Measurements from ENCODE around the gene JUND. TPM values are rescaled to one million over a fixed set of nuclear protein-coding genes. Genes with fewer than 3 reads are reported as not detected.

JUND gene
- total RNA-seq, 4 donors from 2014 or later = 67.2 to 258 (median 221) TPM

- DNase-seq (no peak), ATAC-seq (no peak)
- H3K4me3 ChIP-seq = no peak overlapping the region
- TF ChIP-seq, protein P1, sequence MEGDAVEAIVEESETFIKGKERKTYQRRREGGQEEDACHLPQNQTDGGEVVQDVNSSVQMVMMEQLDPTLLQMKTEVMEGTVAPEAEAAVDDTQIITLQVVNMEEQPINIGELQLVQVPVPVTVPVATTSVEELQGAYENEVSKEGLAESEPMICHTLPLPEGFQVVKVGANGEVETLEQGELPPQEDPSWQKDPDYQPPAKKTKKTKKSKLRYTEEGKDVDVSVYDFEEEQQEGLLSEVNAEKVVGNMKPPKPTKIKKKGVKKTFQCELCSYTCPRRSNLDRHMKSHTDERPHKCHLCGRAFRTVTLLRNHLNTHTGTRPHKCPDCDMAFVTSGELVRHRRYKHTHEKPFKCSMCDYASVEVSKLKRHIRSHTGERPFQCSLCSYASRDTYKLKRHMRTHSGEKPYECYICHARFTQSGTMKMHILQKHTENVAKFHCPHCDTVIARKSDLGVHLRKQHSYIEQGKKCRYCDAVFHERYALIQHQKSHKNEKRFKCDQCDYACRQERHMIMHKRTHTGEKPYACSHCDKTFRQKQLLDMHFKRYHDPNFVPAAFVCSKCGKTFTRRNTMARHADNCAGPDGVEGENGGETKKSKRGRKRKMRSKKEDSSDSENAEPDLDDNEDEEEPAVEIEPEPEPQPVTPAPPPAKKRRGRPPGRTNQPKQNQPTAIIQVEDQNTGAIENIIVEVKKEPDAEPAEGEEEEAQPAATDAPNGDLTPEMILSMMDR (IDR thresholded peaks at IDR 0.05 in 4 of 5, conservative IDR thresholded peaks at IDR 0.05 in 1 of 5) = no peak
- TF ChIP-seq POLR2A (IDR thresholded peaks at IDR 0.05) = no peak
- intact Hi-C loops (cut with DNase I; ENCODE audit: low total_unique reads) = no loop called here
- in situ Hi-C loops (cut with MboI; ENCODE audit: low sequenced_read_pairs in 4 of 4) = loop anchor here in 2 of 4 donors (25.0 kb wide), 1 partner anchor 147 kb away; the partner anchor contains the start of gene SSBP4 (in 2 of the 2)
- H3K27ac ChIP-seq = no peak overlapping the region
- H3K4me1 ChIP-seq = no peaks in the 10 kb centered on the region
- H3K9me3 ChIP-seq = no peaks in the 10 kb centered on the region
- H3K27me3 ChIP-seq = no peaks in the 10 kb centered on the region
- H3K36me3 ChIP-seq = no peaks in the 10 kb centered on the region
Observed at GRCh38 chr19:18265582-18265981, 15.8 kb downstream of the JUND start.

- no peak for TF ChIP-seq POLR2A (IDR thresholded peaks at IDR 0.05)
- TF ChIP-seq, protein P1 (IDR thresholded peaks at IDR 0.05 in 4 of 5, conservative IDR thresholded peaks at IDR 0.05 in 1 of 5) = no peak
- H3K4me1 ChIP-seq = no peaks in the 10 kb centered on the region
- in situ Hi-C loops (cut with MboI; ENCODE audit: low sequenced_read_pairs in 4 of 4) = loop anchor here in 2 of 4 donors (25.0 kb wide), 1 partner anchor 147 kb away; the partner anchor contains the start of gene SSBP4 (in 2 of the 2)
- DNase-seq (no peak), ATAC-seq (no peak)
- H3K27ac ChIP-seq = no peak overlapping the region
- intact Hi-C loops (cut with DNase I; ENCODE audit: low total_unique reads) = no loop called here
- no peaks in the 10 kb centered on the region for H3K9me3 ChIP-seq
- no peak overlapping the region for H3K4me3 ChIP-seq
- no peaks in the 10 kb centered on the region for H3K27me3 ChIP-seq
- no peaks in the 10 kb centered on the region for H3K36me3 ChIP-seq
Observed at GRCh38 chr19:18264971-18265540, 16.4 kb downstream of the JUND start.

- peak in 1 of 2 donors; percentile 36 for ATAC-seq
- intact Hi-C loops (cut with DNase I; ENCODE audit: low total_unique reads) = no loop called here
- no peaks in the 10 kb centered on the region for H3K4me1 ChIP-seq
- H3K27me3 ChIP-seq = no peaks in the 10 kb centered on the region
- no peak overlapping the region for H3K4me3 ChIP-seq
- TF ChIP-seq, protein P1 (IDR thresholded peaks at IDR 0.05 in 4 of 5, conservative IDR thresholded peaks at IDR 0.05 in 1 of 5) = no peak
- no peak for TF ChIP-seq POLR2A (IDR thresholded peaks at IDR 0.05)
- H3K36me3 ChIP-seq = no peaks in the 10 kb centered on the region
- no peaks in the 10 kb centered on the region for H3K9me3 ChIP-seq
- DNase-seq = no peak
- in situ Hi-C loops (cut with MboI; ENCODE audit: low sequenced_read_pairs in 4 of 4) = loop anchor here in 2 of 4 donors (25.0 kb wide), 1 partner anchor 148 kb away; the partner anchor contains the start of gene SSBP4 (in 2 of the 2)
- no peak overlapping the region for H3K27ac ChIP-seq
Observed at GRCh38 chr19:18264137-18264854, 17.1 kb downstream of the JUND start.

DNA sequence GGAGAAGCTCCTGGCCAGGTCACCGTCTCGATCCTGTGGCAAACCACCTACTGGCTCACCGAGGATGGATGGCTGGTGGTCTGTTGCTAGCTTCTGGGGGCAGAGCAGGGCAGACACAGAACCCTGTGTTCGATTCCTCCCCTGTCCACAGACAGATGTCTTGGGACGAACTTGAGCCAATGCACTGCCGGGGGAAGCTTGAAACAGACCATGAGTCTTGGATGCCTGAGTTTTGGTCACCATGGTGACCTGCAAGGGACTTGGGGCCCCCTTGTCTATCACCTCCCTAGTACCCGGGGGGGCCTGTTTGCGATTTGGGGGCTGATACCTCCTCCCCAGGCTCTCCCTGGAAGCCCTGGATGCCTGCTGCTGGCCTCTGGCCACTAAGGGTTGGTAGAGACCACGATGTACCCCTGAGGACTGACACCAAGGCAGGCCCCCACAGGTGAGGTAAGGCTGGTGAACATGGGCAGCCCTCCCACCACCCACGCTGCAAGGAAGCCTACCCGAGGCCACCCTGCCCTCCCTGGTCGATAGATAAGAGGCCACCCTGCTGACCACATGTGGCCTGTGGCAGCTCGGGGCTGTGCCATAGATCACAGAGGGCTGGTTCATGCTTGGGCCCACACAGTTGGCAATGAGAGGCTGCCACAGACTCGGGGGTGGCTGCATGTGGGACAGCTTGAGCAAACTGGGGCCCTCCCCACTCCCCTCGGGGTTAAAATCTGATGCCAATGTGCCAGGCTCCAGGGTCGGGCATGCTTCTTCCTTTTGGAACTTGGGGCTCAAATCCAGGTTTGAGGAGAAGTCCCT is 17.9 kb downstream of the JUND start:
- Histone ChIP-seq H3K36me3 (no peaks in the 10 kb centered on the region), H3K9me3 (no peaks in the 10 kb centered on the region), H3K27ac (no peak overlapping the region), H3K4me3 (no peak overlapping the region), H3K4me1 (no peaks in the 10 kb centered on the region), H3K27me3 (no peaks in the 10 kb centered on the region)
- ATAC-seq = no peak
- no peak for DNase-seq
- in situ Hi-C loops (cut with MboI; ENCODE audit: low sequenced_read_pairs in 4 of 4) (loop anchor here in 2 of 4 donors (25.0 kb wide), 1 partner anchor 149 kb away; the partner anchor contains the start of gene SSBP4 (in 2 of the 2)), intact Hi-C loops (cut with DNase I; ENCODE audit: low total_unique reads) (no loop called here)
- TF ChIP-seq, protein P1 (IDR thresholded peaks at IDR 0.05 in 4 of 5, conservative IDR thresholded peaks at IDR 0.05 in 1 of 5) = no peak
- TF ChIP-seq POLR2A (IDR thresholded peaks at IDR 0.05) = no peak

Measured in gastrocnemius medialis (tissue), 4 donors.